Calu3 (cell line): ENCODE measurements around the gene RIN3. TPM values are rescaled to one million over a fixed set of nuclear protein-coding genes. Genes with fewer than 3 reads are reported as not detected.

Experiments used
- BruUV-seq: library from RNA; stranded (reverse); fragments of 400-500 nt; replicated peaks from 2 replicates; lab custom pipeline; 2021; lab: Mats Ljungman, UMichigan
- CTCF ChIA-PET: fragments of 300-600 bp; sonication (Branson Sonifier 250); formaldehyde crosslinking; loops from one replicate; lab custom pipeline; 2022; ENCODE audit warnings: antibody characterized with exemption; lab: Charles Lee
- DNase-seq: peaks from one replicate; pipeline ENCODE4 v3.0.0; 2022
- H3K27ac Mint-ChIP-seq: one replicate; pipeline ENCODE4 v1.8.0; 2022; ENCODE audit warnings: mixed read lengths; ENCODE audit not compliant: unreplicated experiment
- H3K27me3 Mint-ChIP-seq: one replicate; pipeline ENCODE4 v1.8.0; 2022; ENCODE audit warnings: mixed read lengths; ENCODE audit not compliant: unreplicated experiment
- H3K36me3 Mint-ChIP-seq: one replicate; pipeline ENCODE4 v1.8.0; 2022; ENCODE audit warnings: mild to moderate bottlenecking, moderate library complexity, mixed read lengths; ENCODE audit not compliant: insufficient read depth, unreplicated experiment
- H3K4me1 Mint-ChIP-seq: one replicate; pipeline ENCODE4 v1.8.0; 2022; ENCODE audit warnings: mild to moderate bottlenecking, low read depth, mixed read lengths; ENCODE audit not compliant: unreplicated experiment
- H3K4me3 Mint-ChIP-seq: one replicate; pipeline ENCODE4 v1.8.0; 2022; ENCODE audit warnings: mild to moderate bottlenecking, low read depth, moderate library complexity, mixed read lengths; ENCODE audit not compliant: unreplicated experiment
- H3K9me3 Mint-ChIP-seq: one replicate; pipeline ENCODE4 v1.8.0; 2022; ENCODE audit warnings: low read depth, mixed read lengths; ENCODE audit not compliant: unreplicated experiment
- CTCF ChIP-seq: fragments of 200-600 bp; IDR thresholded peaks from one replicate; pipeline ENCODE4 v1.8.0; 2022; ENCODE audit warnings: antibody characterized with exemption; ENCODE audit not compliant: unreplicated experiment
- intact Hi-C: fragments of 100-400 bp; cut with micrococcal nuclease; formaldehyde crosslinking; loops from one replicate; pipeline ENCODE4 v1.10.0; 2022; ENCODE audit not compliant: unreplicated experiment
- total RNA-seq: library from RNA; stranded (reverse); gene quantifications from 2 replicates; pipeline ENCODE4 v1.2.3, GENCODE V29; 2022

Gene RIN3
- total RNA-seq, 1 experiment from 2014 or later, result 13.8 TPM

- Mint-ChIP-seq H3K27ac (no peak overlapping the region), H3K4me1 (peaks cover 19% of the 10 kb centered on the region)
- BruUV-seq, result no TSS peak
Measured at GRCh38 chr14:92549859-92550230, 36.3 kb downstream of the RIN3 start.

GRCh38 chr14:92551044-92551841 lies 37.7 kb downstream of the RIN3 start:
- Mint-ChIP-seq H3K4me1 (peaks cover 5% of the 10 kb centered on the region), H3K9me3 (no peaks in the 10 kb centered on the region), H3K4me3 (no peak overlapping the region), H3K36me3 (peaks cover 5% of the 10 kb centered on the region), H3K27me3 (no peaks in the 10 kb centered on the region), H3K27ac (no peak overlapping the region)
- no peak for DNase-seq
- BruUV-seq, result no TSS peak
- CTCF ChIA-PET, result no interaction called here
- intact Hi-C loops, result no loop called here
- TF ChIP-seq CTCF, result no peak

More at GRCh38 chr14:92549859-92550230, 36.3 kb downstream of the RIN3 start:
- Mint-ChIP-seq H3K36me3 (peaks cover 17% of the 10 kb centered on the region), H3K4me3 (no peak overlapping the region), H3K27me3 (no peaks in the 10 kb centered on the region), H3K9me3 (no peaks in the 10 kb centered on the region)
- intact Hi-C loops, result no loop called here
- no peak for DNase-seq
- TF ChIP-seq CTCF, result no peak
- CTCF ChIA-PET, result no interaction called here

- H3K4me1 Mint-ChIP-seq, result no peaks in the 10 kb centered on the region
- H3K4me3 Mint-ChIP-seq, result no peak overlapping the region
- intact Hi-C loops, result no loop called here
- CTCF ChIA-PET, result no interaction called here
- no peaks in the 10 kb centered on the region for H3K36me3 Mint-ChIP-seq
- no peak overlapping the region for H3K27ac Mint-ChIP-seq
- TF ChIP-seq CTCF, result no peak
- H3K27me3 Mint-ChIP-seq, result no peaks in the 10 kb centered on the region
- H3K9me3 Mint-ChIP-seq, result no peaks in the 10 kb centered on the region
- BruUV-seq, result no TSS peak
- no peak for DNase-seq
Measured at GRCh38 chr14:92552066-92552465, 38.5 kb downstream of the RIN3 start.

- intact Hi-C loops, result no loop called here
- BruUV-seq, result no TSS peak
- no peak for DNase-seq
- Mint-ChIP-seq H3K36me3 (no peaks in the 10 kb centered on the region), H3K9me3 (no peaks in the 10 kb centered on the region), H3K27ac (no peak overlapping the region), H3K27me3 (no peaks in the 10 kb centered on the region), H3K4me1 (no peaks in the 10 kb centered on the region), H3K4me3 (no peak overlapping the region)
- CTCF ChIA-PET, result interaction anchor here (0.6 kb wide), 1 partner anchor 16 kb away, joined by 3 read pairs; no protein-coding TSS in a partner anchor
- TF ChIP-seq CTCF, result no peak
Measured at GRCh38 chr14:92553438-92553837, 39.9 kb downstream of the RIN3 start.
